HG03565 (cell line): ENCODE data around the gene TINAGL1.

ENCODE experiments used
- ATAC-seq: cut with Tn5 transposase; IDR thresholded peaks from one replicate; pipeline ENCODE4 v1.9.1; 2021; ENCODE audit warnings: mild to moderate bottlenecking, moderate library complexity; ENCODE audit not compliant: unreplicated experiment

TINAGL1 gene

GRCh38 chr1:31625561-31626222 is 49.4 kb downstream of the TINAGL1 start:
- ATAC-seq: no peak

- ATAC-seq: no peak
Measured at GRCh38 chr1:31626223-31627207, 50.2 kb downstream of the TINAGL1 start.

- ATAC-seq: no peak
Measured at GRCh38 chr1:31627301-31627929, 51.1 kb downstream of the TINAGL1 start.

GRCh38 chr1:31627930-31628559 is 51.7 kb downstream of the TINAGL1 start:
- ATAC-seq: no peak

GRCh38 chr1:31628931-31629556 is 52.7 kb downstream of the TINAGL1 start:
- no peak for ATAC-seq

- no peak for ATAC-seq
Measured at GRCh38 chr1:31632649-31633048, 56.3 kb downstream of the TINAGL1 start.

GRCh38 chr1:31633117-31633516 is 56.8 kb downstream of the TINAGL1 start:
- ATAC-seq: no peak
